ENCODE measurements around the gene YAP1.

GRCh38 chr11:102199673-102200072, 89.4 kb downstream of the YAP1 start:
- TF ChIP-seq CTCF (IDR thresholded peaks at IDR 0.05; ENCODE audit: insufficient read depth, low read length, poor library complexity, severe bottlenecking) = no peak
- TF ChIP-seq EZH2phosphoT487 (conservative IDR thresholded peaks at IDR 0.05; ENCODE audit: low read length) = no peak
